ENCODE data around the gene USP9X. TPM values are rescaled to one million over a fixed set of nuclear protein-coding genes. Genes with fewer than 3 reads are reported as not detected.

The USP9X gene
- total and polyA plus RNA-seq, 4 experiments from 2014 or later, result 12.9 to 78.2 (median 53.4) TPM

DNA sequence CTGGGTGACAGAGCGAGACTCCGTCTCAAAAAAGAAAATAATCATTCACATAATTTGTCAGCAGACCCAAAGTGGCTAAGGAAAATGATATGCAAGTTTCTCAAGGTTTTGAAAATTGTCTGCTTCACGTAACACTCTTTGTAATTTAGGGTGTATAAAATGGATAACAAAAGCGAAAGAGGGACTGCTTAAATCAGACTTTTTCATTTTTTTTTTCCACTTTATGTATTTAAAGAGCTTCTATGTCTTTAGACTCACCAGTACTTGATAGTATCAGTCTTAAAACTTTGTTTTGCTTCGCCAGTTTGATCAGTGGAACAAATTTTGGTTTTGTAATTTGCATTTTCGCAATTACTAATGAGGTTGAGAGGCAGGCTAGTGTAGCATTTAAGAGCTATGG lies 34.6 kb downstream of the USP9X start:
- Mint-ChIP-seq H3K9me3 (no peaks in the 10 kb centered on the region), H3K4me1 (peaks cover 47 to 83% (median 64%) of the 10 kb centered on the region in 4 donors), H3K4me3 (peak overlapping the region in 7 of 8 donors; percentile 41 to 87 (median 55)), H3K36me3 (peaks cover 4 to 11% of the 10 kb centered on the region in 2 donors), H3K27ac (peak overlapping the region in 5 of 7 donors; percentile 16 to 79 (median 42)), H3K27me3 (no peaks in the 10 kb centered on the region)
- Histone ChIP-seq H3K27ac (ENCODE audit: low read depth, low read length) (no peak overlapping the region), H3K4me1 (ENCODE audit: insufficient read depth, low read length) (peaks cover 74% of the 10 kb centered on the region), H3K9me3 (ENCODE audit: control insufficient read depth in 1 of 2, low read length in 2 of 2) (no peaks in the 10 kb centered on the region), H3K27me3 (ENCODE audit: insufficient read depth, low read length) (no peaks in the 10 kb centered on the region), H3K4me3 (ENCODE audit: low read length in 2 of 2) (no peak overlapping the region), H3K36me3 (ENCODE audit: insufficient read depth, low read length) (no peaks in the 10 kb centered on the region)
- intact Hi-C loops (cut with micrococcal nuclease), result loop anchor here (5.0 to 10.0 kb wide), 4 partner anchors 108 to 575 kb away; no protein-coding TSS in a partner anchor
- no peak for DNase-seq
- CTCF ChIA-PET (ENCODE audit: partially characterized antibody), result interaction anchor here (1.2 kb wide), 1 partner anchor 241 kb away, joined by 6 read pairs; no protein-coding TSS in a partner anchor
- POLR2A ChIA-PET (ENCODE audit: partially characterized antibody), result interaction anchor here (2.5 kb wide), 1 partner anchor 35 kb away, joined by 9 read pairs; the partner anchor contains the start of gene USP9X

DNA sequence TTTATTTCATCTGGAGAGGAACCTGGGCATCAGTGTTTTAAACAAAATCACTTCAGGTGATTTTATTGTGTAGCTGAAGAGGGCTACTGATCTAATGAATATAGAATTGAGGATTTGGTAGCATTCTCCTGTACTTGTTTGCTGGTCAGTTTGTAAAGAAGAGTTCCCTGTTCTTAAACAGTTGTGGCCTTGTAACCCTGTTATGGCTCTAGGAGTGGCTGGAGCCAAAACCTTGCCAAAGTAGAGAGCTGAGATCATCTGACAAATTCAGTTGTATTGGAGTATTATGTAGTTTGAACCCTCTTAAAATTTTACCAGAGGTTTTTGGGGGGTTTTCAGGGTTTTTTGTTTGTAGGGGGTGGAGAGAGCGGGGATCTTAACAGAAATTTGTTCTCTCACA lies 36.5 kb downstream of the USP9X start:
- H3K27me3 ChIP-seq (ENCODE audit: insufficient read depth, low read length), result no peaks in the 10 kb centered on the region
- no peaks in the 10 kb centered on the region for H3K9me3 Mint-ChIP-seq
- intact Hi-C loops (cut with micrococcal nuclease), result no loop called here
- H3K4me3 ChIP-seq (ENCODE audit: low read length in 2 of 2), result no peak overlapping the region
- no peak for DNase-seq
- no peak overlapping the region for H3K27ac ChIP-seq (ENCODE audit: low read depth, low read length)
- H3K27me3 Mint-ChIP-seq, result no peaks in the 10 kb centered on the region
- H3K4me1 ChIP-seq (ENCODE audit: insufficient read depth, low read length), result peaks cover 66% of the 10 kb centered on the region
- H3K36me3 Mint-ChIP-seq, result peaks cover 9 to 13% of the 10 kb centered on the region in 2 donors
- no peaks in the 10 kb centered on the region for H3K9me3 ChIP-seq (ENCODE audit: control insufficient read depth in 1 of 2, low read length in 2 of 2)
- H3K4me1 Mint-ChIP-seq, result peaks cover 41 to 78% (median 57%) of the 10 kb centered on the region in 4 donors
- no peaks in the 10 kb centered on the region for H3K36me3 ChIP-seq (ENCODE audit: insufficient read depth, low read length)
- peak overlapping the region in 4 of 8 donors; percentile 3 to 74 (median 50) for H3K4me3 Mint-ChIP-seq
- H3K27ac Mint-ChIP-seq, result peak overlapping the region in 4 of 7 donors; percentile 13 to 84 (median 54)
- POLR2A ChIA-PET (ENCODE audit: partially characterized antibody), result no interaction called here
- CTCF ChIA-PET (ENCODE audit: partially characterized antibody), result interaction anchor here (1.7 kb wide), 1 partner anchor 16 kb away, joined by 4 read pairs; no protein-coding TSS in a partner anchor

DNA sequence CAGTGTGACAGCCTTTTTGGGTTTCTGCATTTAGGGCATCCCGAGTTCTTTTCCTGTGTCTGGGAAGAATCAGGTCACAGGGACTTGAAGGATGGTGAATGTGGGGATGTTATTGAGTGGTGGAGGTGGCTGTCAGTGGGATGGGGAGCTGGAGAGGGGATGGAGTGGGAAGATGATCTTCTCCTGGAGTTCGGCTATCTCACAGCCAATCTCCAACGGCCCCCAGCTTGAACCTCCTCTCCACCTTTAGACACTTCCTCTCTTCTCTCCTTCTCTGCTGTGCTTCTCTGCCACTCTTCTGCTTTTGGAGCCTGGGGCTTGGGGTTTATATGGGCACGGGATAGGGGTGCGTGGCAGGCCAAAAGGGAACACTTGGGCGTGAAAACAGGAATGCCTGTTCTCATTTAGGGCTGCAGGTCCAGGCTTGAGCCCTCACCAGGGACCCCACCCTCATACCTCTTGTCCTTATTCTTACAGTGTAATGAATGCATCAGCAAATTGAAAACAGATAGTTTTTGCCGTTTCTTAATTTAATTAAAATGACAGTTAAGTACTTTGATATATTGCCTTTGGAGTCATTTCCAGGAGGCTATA lies 37.5 kb downstream of the USP9X start:
- Histone ChIP-seq H3K36me3 (ENCODE audit: insufficient read depth, low read length) (no peaks in the 10 kb centered on the region), H3K9me3 (ENCODE audit: control insufficient read depth in 1 of 2, low read length in 2 of 2) (no peaks in the 10 kb centered on the region), H3K4me1 (ENCODE audit: insufficient read depth, low read length) (peaks cover 64% of the 10 kb centered on the region), H3K27me3 (ENCODE audit: insufficient read depth, low read length) (no peaks in the 10 kb centered on the region), H3K4me3 (ENCODE audit: low read length in 2 of 2) (no peak overlapping the region), H3K27ac (ENCODE audit: low read depth, low read length) (no peak overlapping the region)
- Mint-ChIP-seq H3K27ac (peak overlapping the region in 6 of 7 donors; percentile 15 to 88 (median 82)), H3K4me1 (peaks cover 37 to 72% (median 55%) of the 10 kb centered on the region in 4 donors), H3K4me3 (peak overlapping the region in 2 of 8 donors; percentile 54 to 74), H3K36me3 (peaks cover 10 to 13% of the 10 kb centered on the region in 2 donors), H3K27me3 (no peaks in the 10 kb centered on the region), H3K9me3 (no peaks in the 10 kb centered on the region)
- no peak for DNase-seq
- ChIA-PET CTCF (ENCODE audit: partially characterized antibody) (interaction anchor here (1.7 kb wide), 1 partner anchor 15 kb away, joined by 4 read pairs; no protein-coding TSS in a partner anchor), POLR2A (ENCODE audit: partially characterized antibody) (no interaction called here)
- intact Hi-C loops (cut with micrococcal nuclease), result no loop called here

DNA sequence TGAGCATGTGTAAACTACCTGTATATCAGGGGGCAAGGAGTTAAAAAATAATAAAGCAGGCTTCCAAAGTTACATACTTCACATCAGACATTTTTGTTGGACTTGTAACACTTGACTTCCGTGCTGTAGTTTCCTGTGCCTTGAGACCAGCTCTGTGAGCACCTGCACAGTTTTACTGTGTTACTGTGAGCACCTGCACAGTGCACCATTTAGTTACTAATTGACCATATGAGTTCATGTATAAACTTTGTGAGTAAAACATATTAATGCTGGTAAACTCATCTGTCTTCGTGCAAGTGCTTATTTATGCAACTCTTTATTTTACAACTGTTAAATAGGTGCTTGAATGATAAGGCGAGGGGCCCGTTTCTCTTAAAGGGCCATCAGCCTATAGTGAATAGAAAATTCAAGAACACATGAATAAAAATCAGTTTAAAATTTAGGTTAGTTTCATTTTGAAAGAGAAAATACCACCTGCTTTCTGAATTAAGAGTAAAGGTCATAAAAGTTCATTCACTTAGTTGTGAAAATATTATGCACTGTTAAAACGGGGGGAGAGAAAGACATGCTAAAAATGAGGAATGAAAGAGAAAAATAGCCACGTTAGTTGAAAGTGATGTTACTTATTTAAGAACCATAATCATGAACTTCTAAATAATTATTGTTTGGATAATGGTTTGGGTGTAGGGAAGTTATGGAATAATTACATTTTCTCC lies 42.4 kb downstream of the USP9X start:
- CTCF ChIA-PET (ENCODE audit: partially characterized antibody), result no interaction called here

DNA sequence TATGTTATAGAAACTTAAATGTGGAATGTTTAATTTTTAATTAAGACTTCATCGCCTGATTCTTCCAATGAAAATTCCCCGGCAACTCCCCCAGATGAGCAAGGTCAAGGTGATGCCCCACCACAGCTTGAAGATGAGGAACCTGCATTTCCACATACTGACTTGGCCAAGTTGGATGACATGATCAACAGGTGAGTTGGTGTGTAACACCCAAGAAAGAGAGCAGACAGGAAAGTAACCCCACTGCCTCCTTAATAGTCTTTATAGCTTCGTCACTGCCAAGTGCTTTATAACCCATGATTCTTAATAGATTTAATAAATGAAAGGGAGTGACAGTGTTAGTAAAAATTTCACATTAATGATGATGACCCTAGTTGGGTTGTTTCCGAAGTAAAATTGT lies 43.7 kb downstream of the USP9X start:
- H3K27me3 Mint-ChIP-seq, result no peaks in the 10 kb centered on the region
- POLR2A ChIA-PET (ENCODE audit: partially characterized antibody), result no interaction called here

More for the DNA sequence above, 42.4 kb downstream of the USP9X start:
- peaks cover 8 to 28% (median 26%) of the 10 kb centered on the region in 4 donors for H3K4me1 Mint-ChIP-seq
- no peak overlapping the region for H3K27ac Mint-ChIP-seq
- H3K27me3 ChIP-seq (ENCODE audit: insufficient read depth, low read length), result no peaks in the 10 kb centered on the region
- intact Hi-C loops (cut with micrococcal nuclease), result no loop called here
- H3K27me3 Mint-ChIP-seq, result no peaks in the 10 kb centered on the region
- peaks cover 21 to 31% of the 10 kb centered on the region in 2 donors for H3K36me3 Mint-ChIP-seq
- no peak overlapping the region for H3K4me3 ChIP-seq (ENCODE audit: low read length in 2 of 2)
- H3K4me1 ChIP-seq (ENCODE audit: insufficient read depth, low read length), result peaks cover 20% of the 10 kb centered on the region
- no peak overlapping the region for H3K27ac ChIP-seq (ENCODE audit: low read depth, low read length)
- H3K9me3 ChIP-seq (ENCODE audit: control insufficient read depth in 1 of 2, low read length in 2 of 2), result no peaks in the 10 kb centered on the region
- H3K9me3 Mint-ChIP-seq, result no peaks in the 10 kb centered on the region
- no peak for DNase-seq
- peak overlapping the region in 2 of 8 donors; percentile 40 to 59 for H3K4me3 Mint-ChIP-seq
- POLR2A ChIA-PET (ENCODE audit: partially characterized antibody), result interaction anchor here (1.4 kb wide), 1 partner anchor 41 kb away, joined by 3 read pairs; no protein-coding TSS in a partner anchor
- H3K36me3 ChIP-seq (ENCODE audit: insufficient read depth, low read length), result peaks cover 6% of the 10 kb centered on the region

DNA sequence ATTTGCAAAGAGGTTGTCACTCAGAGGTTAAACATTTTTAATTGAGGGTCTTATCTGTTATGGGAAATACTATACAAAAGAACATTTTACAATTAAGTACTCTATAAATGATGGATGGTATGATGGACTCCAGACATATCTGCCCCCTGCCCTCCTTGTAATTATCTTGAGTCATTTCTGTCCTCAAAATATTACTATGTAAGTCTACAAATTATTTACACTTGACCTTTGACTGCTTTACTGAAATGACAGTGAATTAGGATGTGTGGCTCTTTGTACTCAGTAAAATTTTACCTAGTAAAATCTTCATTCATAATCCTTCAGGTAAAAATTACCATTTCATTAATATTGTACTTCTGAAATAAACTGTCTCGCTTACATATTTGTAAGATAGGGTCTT lies 46.5 kb downstream of the USP9X start:
- no peaks in the 10 kb centered on the region for H3K27me3 Mint-ChIP-seq
- peaks cover 44 to 49% of the 10 kb centered on the region in 2 donors for H3K36me3 Mint-ChIP-seq
- H3K4me3 Mint-ChIP-seq, result no peak overlapping the region
- H3K9me3 Mint-ChIP-seq, result no peaks in the 10 kb centered on the region
- peaks cover 5 to 16% (median 9%) of the 10 kb centered on the region in 4 donors for H3K4me1 Mint-ChIP-seq
- no peaks in the 10 kb centered on the region for H3K27me3 ChIP-seq (ENCODE audit: insufficient read depth, low read length)
- ChIA-PET POLR2A (ENCODE audit: partially characterized antibody) (no interaction called here), CTCF (ENCODE audit: partially characterized antibody) (no interaction called here)
- H3K27ac Mint-ChIP-seq, result no peak overlapping the region
- intact Hi-C loops (cut with micrococcal nuclease), result no loop called here
- no peak overlapping the region for H3K27ac ChIP-seq (ENCODE audit: low read depth, low read length)
- DNase-seq, result no peak
- H3K9me3 ChIP-seq (ENCODE audit: control insufficient read depth in 1 of 2, low read length in 2 of 2), result no peaks in the 10 kb centered on the region
- peaks cover 9% of the 10 kb centered on the region for H3K36me3 ChIP-seq (ENCODE audit: insufficient read depth, low read length)
- peaks cover 10% of the 10 kb centered on the region for H3K4me1 ChIP-seq (ENCODE audit: insufficient read depth, low read length)
- H3K4me3 ChIP-seq (ENCODE audit: low read length in 2 of 2), result no peak overlapping the region

More for the DNA sequence above, 43.7 kb downstream of the USP9X start:
- intact Hi-C loops (cut with micrococcal nuclease), result no loop called here
- Histone ChIP-seq H3K27ac (ENCODE audit: low read depth, low read length) (no peak overlapping the region), H3K4me3 (ENCODE audit: low read length in 2 of 2) (no peak overlapping the region), H3K9me3 (ENCODE audit: control insufficient read depth in 1 of 2, low read length in 2 of 2) (no peaks in the 10 kb centered on the region), H3K4me1 (ENCODE audit: insufficient read depth, low read length) (peaks cover 17% of the 10 kb centered on the region), H3K27me3 (ENCODE audit: insufficient read depth, low read length) (no peaks in the 10 kb centered on the region), H3K36me3 (ENCODE audit: insufficient read depth, low read length) (peaks cover 6% of the 10 kb centered on the region)
- CTCF ChIA-PET (ENCODE audit: partially characterized antibody), result no interaction called here
- no peaks in the 10 kb centered on the region for H3K9me3 Mint-ChIP-seq
- peak overlapping the region in 2 of 7 donors; percentile 24 to 41 for H3K27ac Mint-ChIP-seq
- peaks cover 28 to 37% of the 10 kb centered on the region in 2 donors for H3K36me3 Mint-ChIP-seq
- no peak for DNase-seq
- H3K4me1 Mint-ChIP-seq, result peaks cover 6 to 23% (median 18%) of the 10 kb centered on the region in 4 donors
- H3K4me3 Mint-ChIP-seq, result no peak overlapping the region

DNA sequence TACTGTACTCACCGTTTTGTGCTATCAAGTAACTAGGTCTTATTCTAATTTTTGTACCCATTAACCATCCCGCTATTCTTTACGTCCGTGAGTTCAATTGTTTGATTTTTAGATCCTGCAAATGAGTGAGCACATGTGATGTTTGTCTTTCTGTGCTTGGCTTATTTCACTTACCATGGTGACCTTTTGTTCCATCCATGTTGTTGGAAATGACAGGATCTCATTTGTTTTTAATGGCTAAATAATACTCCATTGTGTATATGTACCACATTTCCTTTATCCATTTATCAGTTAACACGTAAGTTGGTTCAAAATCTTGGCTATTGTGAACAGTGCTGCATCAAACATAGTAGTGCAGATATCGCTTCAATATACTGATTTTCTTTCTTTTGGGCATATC lies 48.3 kb downstream of the USP9X start:
- H3K36me3 Mint-ChIP-seq, result peaks cover 53 to 55% of the 10 kb centered on the region in 2 donors
- H3K27ac Mint-ChIP-seq, result no peak overlapping the region

More for the DNA sequence above, 48.3 kb downstream of the USP9X start:
- no peak overlapping the region for H3K4me3 Mint-ChIP-seq
- H3K4me1 Mint-ChIP-seq, result peaks cover 0 to 8% (median 3%) of the 10 kb centered on the region in 4 donors
- H3K9me3 Mint-ChIP-seq, result no peaks in the 10 kb centered on the region
- no peaks in the 10 kb centered on the region for H3K27me3 Mint-ChIP-seq
- ChIA-PET CTCF (ENCODE audit: partially characterized antibody) (no interaction called here), POLR2A (ENCODE audit: partially characterized antibody) (no interaction called here)
- Histone ChIP-seq H3K36me3 (ENCODE audit: insufficient read depth, low read length) (peaks cover 9% of the 10 kb centered on the region), H3K9me3 (ENCODE audit: control insufficient read depth in 1 of 2, low read length in 2 of 2) (no peaks in the 10 kb centered on the region), H3K27me3 (ENCODE audit: insufficient read depth, low read length) (no peaks in the 10 kb centered on the region), H3K27ac (ENCODE audit: low read depth, low read length) (no peak overlapping the region), H3K4me1 (ENCODE audit: insufficient read depth, low read length) (no peaks in the 10 kb centered on the region), H3K4me3 (ENCODE audit: low read length in 2 of 2) (no peak overlapping the region)
- intact Hi-C loops (cut with micrococcal nuclease), result no loop called here
- no peak for DNase-seq
